ENCODE measurements around the gene SNAP25. TPM values are rescaled to one million over a fixed set of nuclear protein-coding genes. Genes with fewer than 3 reads are reported as not detected.
A peak's percentile ranks its signal among the peaks of the same experiment; 100 is the strongest.

SNAP25 gene
- total RNA-seq, 1 donor from 2014 or later = 2.2 TPM

- peak; percentile 76 for DNase-seq
These were observed 114.2 kb downstream of the SNAP25 start for GRCh38 chr20:10332656-10333415.

GRCh38 chr20:10336959-10337729 lies 118.5 kb downstream of the SNAP25 start:
- DNase-seq = no peak

GRCh38 chr20:10338426-10339180 lies 120.0 kb downstream of the SNAP25 start:
- no peak for DNase-seq

GRCh38 chr20:10339609-10340008 lies 121.0 kb downstream of the SNAP25 start:
- DNase-seq = no peak

GRCh38 chr20:10342152-10342551 lies 123.5 kb downstream of the SNAP25 start:
- no peak for DNase-seq

GRCh38 chr20:10344953-10345352 lies 126.3 kb downstream of the SNAP25 start:
- no peak for DNase-seq

GRCh38 chr20:10347086-10347880 lies 128.7 kb downstream of the SNAP25 start:
- no peak for DNase-seq

GRCh38 chr20:10349118-10349517 lies 130.5 kb downstream of the SNAP25 start:
- no peak for DNase-seq

GRCh38 chr20:10350188-10350842 lies 131.7 kb downstream of the SNAP25 start:
- DNase-seq = no peak

- no peak for DNase-seq
These were observed 134.5 kb downstream of the SNAP25 start for GRCh38 chr20:10352934-10353824.

- DNase-seq = no peak
These were observed 138.0 kb downstream of the SNAP25 start for GRCh38 chr20:10356628-10357027.

Small RNA genes within 50 kb of the gene (small RNA-seq; reads per million reads assigned to genes)
- not detected for gene HIGD1AP15 (ENCODE audit: low replicate concordance)

Other genes starting within 250 kb of the SNAP25 start
- gene ANKEF1, start 183.8 kb upstream of the SNAP25 start, total RNA-seq = 1.8 TPM
- 15.4 TPM for gene MKKS, start 215.4 kb downstream of the SNAP25 start, total RNA-seq
- 7.6 TPM for gene SLX4IP, start 216.5 kb downstream of the SNAP25 start, total RNA-seq